Fibroblast of lung (primary cell): Measurements from ENCODE around the gene TVP23C.

ENCODE experiments used
- EZH2 ChIP-seq: IDR thresholded peaks from 2 replicates; pipeline ENCODE4 v1.5.1; 2012; ENCODE audit warnings: low read length, control low read depth, mild to moderate bottlenecking; ENCODE audit errors: missing control alignments
- TF ChIP-seq, protein P1 (sequence below), 2 donors: IDR thresholded peaks in 1 of 2; conservative IDR thresholded peaks in 1 of 2; 1 replicate in 1 of 2; 2 replicates in 1 of 2; pipeline ENCODE4 v1.5.1; 2011 to 2012; ENCODE audit warnings: low read length in 2 of 2, control low read depth in 1 of 2, inconsistent platforms in 1 of 2, low read depth in 1 of 2, mild to moderate bottlenecking in 1 of 2

DNA sequence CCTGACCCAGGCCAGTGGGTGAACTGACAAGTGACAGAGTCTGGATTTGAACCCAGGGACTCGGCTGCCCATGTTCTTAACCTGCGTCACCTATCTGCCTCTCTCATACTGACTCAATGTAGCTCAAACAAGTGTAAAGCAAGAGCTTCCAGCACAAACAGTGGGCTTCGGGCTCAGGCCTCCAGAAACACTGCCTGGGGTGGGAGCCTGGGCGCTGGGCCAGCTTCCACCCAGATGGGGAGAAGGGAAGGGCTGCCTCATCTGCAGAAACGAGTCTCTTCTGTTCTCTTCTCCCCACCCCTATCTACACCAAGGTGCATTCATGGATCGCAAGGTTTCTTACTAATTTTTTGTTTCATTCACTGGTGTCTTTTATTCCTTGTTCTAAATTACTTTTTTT is 97.2 kb downstream of the TVP23C start:
- TF ChIP-seq, protein P1, sequence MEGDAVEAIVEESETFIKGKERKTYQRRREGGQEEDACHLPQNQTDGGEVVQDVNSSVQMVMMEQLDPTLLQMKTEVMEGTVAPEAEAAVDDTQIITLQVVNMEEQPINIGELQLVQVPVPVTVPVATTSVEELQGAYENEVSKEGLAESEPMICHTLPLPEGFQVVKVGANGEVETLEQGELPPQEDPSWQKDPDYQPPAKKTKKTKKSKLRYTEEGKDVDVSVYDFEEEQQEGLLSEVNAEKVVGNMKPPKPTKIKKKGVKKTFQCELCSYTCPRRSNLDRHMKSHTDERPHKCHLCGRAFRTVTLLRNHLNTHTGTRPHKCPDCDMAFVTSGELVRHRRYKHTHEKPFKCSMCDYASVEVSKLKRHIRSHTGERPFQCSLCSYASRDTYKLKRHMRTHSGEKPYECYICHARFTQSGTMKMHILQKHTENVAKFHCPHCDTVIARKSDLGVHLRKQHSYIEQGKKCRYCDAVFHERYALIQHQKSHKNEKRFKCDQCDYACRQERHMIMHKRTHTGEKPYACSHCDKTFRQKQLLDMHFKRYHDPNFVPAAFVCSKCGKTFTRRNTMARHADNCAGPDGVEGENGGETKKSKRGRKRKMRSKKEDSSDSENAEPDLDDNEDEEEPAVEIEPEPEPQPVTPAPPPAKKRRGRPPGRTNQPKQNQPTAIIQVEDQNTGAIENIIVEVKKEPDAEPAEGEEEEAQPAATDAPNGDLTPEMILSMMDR (conservative IDR thresholded peaks at IDR 0.05 in 1 of 2, IDR thresholded peaks at IDR 0.05 in 1 of 2; ENCODE audit: low read depth in 1 of 2, low read length in 2 of 2), result no peak
- no peak for TF ChIP-seq EZH2
